HG03095 (cell line): Measurements from ENCODE around the gene SLC35E3.
"Not testable (repeated sequence)": the region's sequence is repeated elsewhere in the genome, so short reads cannot be mapped to it uniquely, and the experiment has no call there.

Experiments
- ATAC-seq: cut with Tn5 transposase; IDR thresholded peaks from one replicate; pipeline ENCODE4 v1.9.1; 2021; ENCODE audit warnings: moderate library complexity; ENCODE audit not compliant: unreplicated experiment

SLC35E3 gene

DNA sequence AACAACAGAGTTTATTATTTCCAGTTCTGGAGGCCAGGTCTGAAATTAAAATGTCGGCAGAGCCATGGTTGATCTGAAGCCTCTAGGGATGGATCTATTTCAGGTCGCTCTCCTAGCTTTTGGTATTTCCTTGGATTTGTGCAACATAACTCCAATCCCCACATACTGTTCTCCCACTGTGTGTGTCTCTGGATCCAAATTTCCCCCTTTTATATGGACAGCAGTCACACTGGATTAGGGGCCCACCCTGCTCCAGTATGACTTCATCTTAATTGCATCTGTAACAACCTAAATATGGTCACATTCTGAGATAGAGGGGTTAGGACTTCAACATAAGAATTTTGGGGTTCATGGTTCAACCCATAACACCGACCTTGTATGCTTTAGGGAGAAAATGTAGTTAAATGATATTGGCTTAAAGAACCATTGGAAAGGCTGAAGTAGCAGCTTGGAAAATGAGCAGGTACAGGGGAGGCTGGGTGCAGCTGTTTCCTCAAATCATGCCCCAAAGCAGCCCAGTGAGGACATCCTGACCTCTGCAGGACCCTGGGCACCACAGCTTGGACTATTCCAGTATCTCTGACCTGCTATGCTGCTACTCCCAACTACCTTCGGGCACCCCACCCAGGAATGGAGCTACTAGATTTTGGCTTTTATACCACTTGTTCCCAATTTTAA is 48.1 kb downstream of the SLC35E3 start:
- ATAC-seq = no peak

DNA sequence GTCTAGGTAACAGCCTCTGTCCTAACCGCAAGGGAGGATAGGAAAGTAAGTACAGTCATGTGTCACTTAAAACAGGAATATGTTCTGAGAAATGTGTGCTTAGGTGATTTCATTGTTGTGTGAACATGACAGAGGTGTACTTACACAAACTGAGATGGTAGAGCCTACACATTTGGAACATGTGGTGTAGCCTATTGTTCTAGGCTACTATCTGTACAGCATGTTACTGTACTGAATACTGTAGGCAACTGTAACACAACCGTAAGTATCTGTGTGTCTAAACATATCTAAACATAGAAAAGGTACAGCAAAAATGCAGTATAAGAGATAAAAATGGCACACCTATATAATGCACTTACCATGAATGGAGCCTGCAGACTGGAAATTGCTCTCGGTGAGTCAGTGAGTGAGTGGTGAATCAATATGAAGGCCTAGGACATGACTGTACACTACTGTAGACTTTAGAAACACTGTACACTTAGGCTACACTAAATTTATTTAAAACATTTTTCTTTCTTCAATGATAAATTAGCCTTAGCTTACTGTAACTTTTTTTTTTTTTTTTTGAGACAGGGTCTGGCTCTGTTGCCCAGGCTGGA is 48.8 kb downstream of the SLC35E3 start:
- no peak for ATAC-seq

DNA sequence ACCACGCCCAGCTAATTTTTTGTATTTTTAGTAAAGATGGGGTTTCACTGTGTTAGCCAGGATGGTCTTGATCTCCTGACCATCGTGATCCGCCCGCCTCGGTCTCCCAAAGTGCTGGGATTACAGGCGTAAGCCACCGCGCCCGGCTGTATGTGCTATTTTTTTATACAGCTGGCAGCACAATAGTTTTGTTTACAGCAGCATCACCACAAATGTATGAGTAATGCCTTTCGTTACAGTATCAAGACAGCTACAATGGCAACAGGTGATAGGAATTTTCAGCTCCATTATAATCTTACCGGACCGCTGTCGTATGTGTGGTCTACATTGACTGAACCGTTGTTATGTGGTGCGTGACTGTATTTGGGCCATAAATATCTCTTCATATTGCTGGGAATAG is 50.4 kb downstream of the SLC35E3 start:
- no peak for ATAC-seq

DNA sequence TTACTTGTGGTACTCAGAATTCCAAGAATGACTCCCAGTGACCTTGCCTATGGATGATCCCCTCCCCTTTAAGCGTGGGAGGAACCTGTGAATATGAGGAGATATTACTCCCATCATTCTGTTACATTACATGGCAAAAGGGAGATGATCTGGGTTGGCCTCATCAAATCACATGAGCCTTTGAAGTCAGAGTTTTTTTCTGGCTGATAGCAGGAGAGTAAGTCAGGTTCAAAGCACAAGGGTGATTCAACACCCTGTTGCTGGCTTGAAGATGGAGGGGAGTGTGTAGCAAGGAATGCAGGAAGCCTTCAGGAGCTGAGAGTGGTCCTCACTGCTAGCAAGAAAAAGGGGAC is 52.9 kb downstream of the SLC35E3 start:
- no peak for ATAC-seq

DNA sequence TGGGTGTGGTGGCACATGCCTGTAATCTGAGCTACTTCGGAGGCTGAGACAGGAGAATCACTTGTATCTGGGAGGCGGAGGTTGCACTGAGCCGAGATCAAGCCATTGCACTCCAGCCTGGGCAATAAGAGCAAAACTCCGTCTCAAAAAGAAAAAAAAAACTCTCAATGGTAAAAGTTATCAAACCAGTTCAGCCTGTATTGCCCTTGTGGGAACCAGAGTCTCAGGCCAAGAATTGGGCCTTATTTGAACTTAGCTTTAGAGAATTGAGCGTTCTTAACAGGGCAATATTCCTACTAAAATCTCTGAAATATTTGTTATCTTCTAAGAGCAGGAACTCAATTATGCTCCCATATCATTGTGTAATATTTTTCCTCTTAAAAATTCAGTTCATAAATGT is 54.3 kb downstream of the SLC35E3 start:
- ATAC-seq = no peak

DNA sequence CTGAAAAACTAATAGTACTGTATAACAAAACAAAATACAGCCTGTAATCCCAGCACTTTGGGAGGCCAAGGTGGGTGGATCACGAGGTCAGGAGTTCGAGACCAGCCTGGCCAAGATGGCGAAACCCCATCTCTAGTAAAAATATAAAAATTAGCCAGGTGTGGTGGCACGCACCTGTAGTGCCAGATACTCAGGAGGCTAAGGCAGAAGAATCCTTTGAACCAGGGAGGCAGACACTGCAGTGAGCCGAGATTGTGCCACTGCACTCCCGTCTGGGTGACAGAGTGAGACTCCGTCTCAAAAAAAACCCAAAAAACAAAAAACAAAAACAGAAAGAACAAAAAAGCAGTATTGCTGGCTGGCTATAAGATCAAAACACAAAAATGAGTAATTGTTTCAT is 55.1 kb downstream of the SLC35E3 start:
- ATAC-seq = not testable (repeated sequence)

DNA sequence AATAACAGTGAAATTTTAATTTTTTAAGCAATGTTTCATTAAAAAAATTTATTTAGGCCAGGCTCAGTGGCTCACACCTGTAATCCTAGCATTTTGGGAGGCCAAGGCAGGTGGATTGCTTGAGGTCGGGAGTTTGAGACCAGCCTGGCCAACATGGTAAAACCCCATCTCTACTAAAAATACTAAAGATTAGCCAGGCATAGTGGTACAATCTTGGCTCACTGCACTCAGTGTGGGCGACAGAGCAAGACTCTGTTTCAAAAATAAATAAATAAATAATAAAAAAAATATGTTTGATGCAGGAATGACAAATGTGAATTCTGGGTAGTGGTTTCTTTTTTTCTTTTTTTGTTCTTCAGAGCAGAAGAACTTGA is 56.4 kb downstream of the SLC35E3 start:
- not testable (repeated sequence) for ATAC-seq

DNA sequence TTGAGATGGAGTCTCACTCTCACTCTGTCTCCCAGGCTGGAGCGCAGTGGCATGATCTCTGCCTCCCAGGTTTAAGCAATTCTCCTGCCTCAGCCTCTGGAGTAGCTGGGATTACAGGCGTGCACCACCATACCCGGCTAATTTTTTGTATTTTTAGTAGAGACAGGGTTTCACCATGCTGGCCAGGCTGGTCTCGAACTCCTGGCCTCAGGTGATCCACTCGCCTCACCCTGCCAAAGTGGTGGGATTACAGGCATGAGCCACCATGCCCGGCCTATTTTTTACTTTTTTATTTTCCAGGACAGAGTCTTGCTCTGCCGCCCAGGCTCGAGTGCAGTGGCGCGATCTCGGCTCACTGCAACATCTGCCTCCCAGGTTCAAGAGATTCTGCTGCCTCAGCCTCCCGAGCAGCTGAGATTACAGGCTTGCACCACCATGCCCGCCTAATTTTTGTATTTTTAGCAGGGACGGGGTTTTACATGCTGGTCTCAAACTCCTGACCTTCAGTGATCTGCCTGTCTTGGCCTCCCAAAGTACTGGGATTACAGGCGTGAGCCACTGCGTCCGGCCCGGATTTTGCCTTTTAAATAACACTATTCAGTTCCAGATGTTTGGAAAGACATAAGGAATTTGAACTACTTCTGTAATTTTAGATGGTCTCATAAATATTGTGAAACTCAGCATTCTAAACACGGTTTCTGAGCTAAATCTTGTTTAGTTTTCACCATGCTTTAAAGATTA is 57.1 kb downstream of the SLC35E3 start:
- ATAC-seq = not testable (repeated sequence)

DNA sequence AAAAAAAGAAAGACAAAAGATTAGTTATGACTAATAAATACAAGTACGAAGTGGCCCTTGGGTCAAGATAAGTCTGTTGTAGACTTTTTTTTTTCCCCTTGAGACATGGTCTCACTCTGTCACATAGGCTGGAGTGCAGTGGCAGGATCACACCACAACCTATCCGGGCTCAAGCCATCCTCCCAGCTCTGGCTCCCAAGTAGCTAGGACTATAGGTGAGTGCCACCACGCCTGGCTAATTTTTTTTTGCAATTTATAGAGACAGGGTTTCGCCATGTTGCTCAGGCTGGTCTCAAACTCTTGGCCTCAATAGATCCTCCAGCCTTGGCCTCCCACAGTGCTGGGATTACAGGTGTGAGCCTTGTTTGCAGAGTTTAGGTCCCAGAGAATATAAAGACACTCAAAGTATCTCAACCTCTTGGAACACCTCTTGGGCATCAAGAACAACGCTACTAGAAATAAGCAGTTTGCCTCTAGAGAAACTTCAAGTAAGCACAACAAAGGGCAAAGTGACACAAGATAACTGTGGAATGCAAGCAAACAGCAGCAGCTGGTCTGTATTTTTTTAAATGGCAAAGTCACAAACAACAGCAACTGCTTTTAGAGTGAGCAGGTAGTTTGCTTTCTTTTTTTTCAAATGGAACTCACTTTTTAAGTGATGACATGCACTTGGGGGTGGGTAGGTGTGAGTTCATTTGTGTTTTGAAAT is 58.1 kb downstream of the SLC35E3 start:
- no peak for ATAC-seq

DNA sequence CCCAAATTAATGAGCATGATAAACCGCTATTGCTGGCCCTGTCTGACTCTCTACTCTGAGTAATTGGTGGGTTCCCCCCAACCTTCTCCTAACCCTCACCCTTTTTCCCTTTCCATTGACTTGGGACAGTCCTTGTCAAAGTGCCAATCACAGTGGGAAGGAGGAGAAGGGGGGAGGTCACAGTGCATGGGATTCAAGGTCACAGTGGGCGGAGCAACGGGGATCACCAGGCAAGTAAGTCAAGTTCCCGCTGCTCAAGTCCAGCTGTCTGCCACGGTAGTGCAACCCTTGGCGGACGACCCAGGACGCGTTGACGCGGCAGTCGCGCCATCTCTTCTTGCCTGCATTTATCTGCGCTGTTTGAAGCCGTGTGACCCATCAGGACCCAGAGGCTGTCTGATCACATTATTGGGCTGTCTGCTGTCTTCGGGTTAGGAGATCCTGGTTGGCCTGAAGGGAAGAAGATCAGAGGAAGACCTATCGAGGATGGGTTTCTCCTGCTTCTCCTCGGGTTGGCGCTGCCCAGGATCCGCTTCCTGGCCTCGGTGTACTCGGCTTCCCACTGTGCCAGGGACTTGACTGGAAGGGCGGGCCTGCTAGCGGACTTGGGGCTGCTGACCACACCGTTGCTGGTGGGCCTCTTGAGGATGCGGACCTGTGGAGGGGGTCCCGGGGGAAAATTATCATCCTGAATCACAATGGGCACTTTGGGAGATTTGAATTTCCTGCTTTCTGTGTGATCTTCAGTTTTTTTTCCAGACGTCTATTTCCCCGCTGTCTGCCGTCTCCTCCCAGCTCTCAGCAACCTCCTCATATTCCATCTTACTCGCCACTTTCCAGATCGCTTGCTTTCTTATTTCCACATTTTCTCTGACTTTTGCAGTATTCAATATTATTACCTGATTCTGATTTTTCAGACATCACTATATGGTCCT is 58.9 kb downstream of the SLC35E3 start:
- ATAC-seq = no peak

DNA sequence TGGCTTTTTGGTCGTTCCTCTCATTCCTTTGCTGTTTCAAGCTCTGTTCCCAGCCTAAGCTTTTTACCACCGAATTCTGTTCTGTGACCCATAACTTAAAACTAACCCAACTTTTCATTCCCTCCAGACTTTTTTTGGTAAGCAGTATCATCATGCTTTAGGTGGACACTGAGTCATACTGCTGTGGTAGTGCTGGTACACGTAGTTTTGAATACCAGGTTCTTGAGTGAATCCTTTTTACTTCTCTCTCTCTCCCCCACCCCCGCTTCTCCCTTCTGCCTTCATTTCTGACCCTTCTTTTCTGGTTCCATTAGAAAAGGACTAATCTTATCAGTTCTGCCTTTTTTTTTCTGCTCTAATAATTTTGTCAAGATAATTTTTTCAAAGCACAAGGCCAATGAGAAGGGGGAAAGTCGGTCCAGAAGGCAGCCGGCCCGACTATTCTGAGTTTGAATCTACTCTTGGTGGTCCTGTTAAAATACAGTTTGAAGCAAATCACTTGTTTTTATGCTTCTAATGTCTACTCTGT is 59.7 kb downstream of the SLC35E3 start:
- ATAC-seq = no peak

DNA sequence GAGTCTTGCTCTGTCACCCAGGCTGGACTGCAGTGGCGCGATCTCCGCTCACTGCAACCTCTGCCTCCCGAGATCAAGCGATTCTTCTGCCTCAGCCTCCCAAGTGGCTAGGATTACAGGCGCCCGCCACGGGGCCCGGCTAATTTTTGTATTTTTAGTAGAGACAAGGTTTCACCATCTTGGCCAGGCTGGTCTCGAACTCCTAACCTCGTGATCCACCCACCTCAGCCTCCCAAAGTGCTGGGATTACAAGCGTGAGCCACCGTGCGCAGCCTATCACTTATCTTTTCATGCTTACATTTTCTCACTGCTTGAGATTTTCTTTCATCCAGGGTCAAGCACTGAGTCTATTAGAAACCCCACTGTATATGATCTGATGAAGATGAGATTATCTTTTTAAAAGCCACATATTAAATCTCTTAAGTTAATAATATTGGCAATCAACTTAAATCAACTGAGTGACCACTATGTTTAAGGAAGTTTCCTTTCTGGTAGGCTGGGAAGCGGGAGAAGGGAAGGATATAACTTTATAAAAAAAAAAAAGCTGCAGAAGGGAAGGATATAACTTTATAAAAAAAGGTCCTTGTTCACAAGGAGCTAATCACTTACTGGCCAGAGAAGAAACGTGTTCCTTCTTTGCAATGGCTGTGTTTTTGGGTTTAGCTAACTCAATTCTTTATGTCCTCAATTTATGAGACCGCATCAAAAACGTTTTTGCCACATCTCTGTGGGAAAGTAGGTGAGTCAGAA is 60.7 kb downstream of the SLC35E3 start:
- ATAC-seq = no peak

DNA sequence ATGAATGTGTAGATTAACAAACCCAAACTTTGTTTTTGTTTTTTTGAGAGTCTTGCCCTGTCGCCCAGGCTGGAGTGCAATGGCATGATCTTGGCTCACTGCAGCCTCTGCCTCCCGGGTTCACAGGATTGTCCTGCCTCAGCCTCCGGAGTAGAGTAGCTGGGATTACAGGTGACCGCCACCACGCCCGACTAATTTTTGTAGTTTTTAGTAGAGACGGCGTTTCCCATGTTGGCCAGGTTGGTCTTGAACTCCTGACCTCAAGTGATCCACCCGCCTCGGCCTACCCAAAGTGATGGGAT is 61.2 kb downstream of the SLC35E3 start:
- not testable (repeated sequence) for ATAC-seq

DNA sequence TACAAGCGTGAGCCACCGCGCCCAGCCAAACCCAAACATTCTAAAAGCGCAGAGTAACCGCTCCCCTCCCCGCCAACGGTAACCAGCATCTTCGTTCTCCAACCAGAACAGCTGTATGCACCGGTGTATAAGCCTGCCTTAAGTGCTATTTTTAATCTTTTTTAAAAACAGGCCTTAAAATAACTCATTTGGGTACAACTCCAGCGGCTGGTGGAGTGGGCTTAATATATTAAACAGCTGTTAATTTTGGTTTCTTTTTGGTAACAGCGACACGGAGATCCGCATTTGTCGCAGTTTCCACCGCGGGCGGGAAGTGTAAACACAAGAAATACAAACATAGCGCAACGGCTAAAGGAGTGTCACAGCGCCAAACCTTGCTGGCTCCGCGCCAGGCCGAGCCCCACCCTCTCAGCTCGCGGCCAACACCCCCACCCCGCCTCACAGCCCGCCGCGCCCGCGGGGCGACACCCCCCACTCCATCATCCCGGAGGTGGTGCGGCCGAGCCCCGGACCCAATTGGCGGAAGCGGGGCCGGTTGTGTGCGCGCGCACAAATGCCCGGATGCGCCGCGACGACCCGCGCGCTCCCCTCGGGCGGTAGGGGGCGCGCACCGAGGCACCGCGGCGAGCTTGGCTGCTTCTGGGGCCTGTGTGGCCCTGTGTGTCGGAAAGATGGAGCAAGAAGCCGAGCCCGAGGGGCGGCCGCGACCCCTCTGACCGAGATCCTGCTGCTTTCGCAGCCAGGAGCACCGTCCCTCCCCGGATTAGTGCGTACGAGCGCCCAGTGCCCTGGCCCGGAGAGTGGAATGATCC is 61.8 kb downstream of the SLC35E3 start, which contains the start of gene MDM2:
MDM2 (plus strand) TSS at position 602 of the 812 bp plus-strand sequence. CDS start 301 bp downstream, outside the sequence.
- ATAC-seq = peak; percentile 68

DNA sequence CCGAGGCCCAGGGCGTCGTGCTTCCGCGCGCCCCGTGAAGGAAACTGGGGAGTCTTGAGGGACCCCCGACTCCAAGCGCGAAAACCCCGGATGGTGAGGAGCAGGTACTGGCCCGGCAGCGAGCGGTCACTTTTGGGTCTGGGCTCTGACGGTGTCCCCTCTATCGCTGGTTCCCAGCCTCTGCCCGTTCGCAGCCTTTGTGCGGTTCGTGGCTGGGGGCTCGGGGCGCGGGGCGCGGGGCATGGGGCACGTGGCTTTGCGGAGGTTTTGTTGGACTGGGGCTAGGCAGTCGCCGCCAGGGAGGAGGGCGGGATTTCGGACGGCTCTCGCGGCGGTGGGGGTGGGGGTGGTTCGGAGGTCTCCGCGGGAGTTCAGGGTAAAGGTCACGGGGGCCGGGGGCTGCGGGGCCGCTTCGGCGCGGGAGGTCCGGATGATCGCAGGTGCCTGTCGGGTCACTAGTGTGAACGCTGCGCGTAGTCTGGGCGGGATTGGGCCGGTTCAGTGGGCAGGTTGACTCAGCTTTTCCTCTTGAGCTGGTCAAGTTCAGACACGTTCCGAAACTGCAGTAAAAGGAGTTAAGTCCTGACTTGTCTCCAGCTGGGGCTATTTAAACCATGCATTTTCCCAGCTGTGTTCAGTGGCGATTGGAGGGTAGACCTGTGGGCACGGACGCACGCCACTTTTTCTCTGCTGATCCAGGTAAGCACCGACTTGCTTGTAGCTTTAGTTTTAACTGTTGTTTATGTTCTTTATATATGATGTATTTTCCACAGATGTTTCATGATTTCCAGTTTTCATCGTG is 62.6 kb downstream of the SLC35E3 start:
- ATAC-seq = peak; percentile 45

DNA sequence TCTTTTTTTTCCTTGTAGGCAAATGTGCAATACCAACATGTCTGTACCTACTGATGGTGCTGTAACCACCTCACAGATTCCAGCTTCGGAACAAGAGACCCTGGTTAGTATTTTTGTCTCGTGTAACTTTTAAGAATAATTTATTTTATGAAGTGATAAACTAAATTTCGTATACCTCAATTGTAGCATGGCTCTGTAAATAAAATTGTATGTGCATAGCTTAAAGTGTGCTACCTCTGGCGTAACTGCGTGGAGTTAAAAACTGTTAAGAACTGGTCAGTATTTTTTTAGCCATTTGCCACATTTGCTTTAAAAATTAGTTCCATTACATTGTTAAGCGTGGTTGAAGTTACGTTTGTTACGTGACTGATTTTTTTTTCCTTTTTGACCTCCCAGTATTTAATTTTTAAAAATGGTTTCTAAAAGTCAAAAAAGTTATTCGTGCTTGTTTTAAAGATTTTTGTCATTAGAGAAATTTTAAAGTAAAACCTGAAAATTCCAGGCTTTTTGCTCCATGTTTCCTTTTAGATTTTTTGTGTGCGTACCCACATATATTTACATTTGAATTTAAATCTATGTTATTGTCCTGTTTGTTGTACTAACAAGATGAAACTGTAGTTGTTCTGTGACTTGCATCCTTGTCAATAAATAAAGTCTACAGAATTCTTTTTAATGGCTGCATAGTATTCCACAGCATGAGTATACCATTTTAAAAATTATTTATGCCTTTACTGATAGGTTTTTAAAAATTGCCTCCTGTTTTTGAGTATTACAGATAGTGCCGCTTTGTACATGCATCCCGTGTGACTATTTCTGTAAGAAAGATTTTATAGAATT is 63.4 kb downstream of the SLC35E3 start:
- ATAC-seq = no peak

DNA sequence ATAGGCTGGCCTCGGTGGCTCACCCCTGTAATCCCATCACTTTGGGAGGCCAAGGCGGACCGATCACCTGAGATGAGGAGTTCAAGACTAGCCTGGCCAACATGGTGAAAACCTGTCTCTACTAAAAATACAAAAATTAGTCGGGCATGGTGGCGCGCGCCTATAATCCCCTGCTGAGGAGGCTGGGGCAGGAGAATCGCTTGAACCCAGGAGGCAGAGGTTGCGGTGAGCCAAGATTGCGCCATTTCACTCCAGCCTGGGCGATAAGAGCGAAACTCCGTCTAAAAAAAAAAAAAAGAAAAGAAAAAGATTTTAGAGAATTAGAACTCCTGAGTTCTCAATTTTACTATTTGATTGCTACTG is 64.0 kb downstream of the SLC35E3 start:
- ATAC-seq = not testable (repeated sequence)
